Measurements from ENCODE around the gene NDE1.
A peak's percentile ranks its signal among the peaks of the same experiment; 100 is the strongest.

Gene NDE1

GRCh38 chr16:15671530-15672117 is 21.6 kb downstream of the NDE1 start:
- TF ChIP-seq SIN3A (IDR thresholded peaks at IDR 0.05; ENCODE audit: borderline replicate concordance, insufficient read depth, low read length) (no peak), TAF1 (IDR thresholded peaks at IDR 0.05; ENCODE audit: borderline replicate concordance, insufficient read depth, low read length) (no peak), POLR2AphosphoS5 (IDR thresholded peaks at IDR 0.05; ENCODE audit: low read depth, low read length) (no peak), REST (IDR thresholded peaks at IDR 0.05; ENCODE audit: insufficient read depth in 1 of 2, low read depth in 2 of 2, low read length in 2 of 2) (no peak), FOXP2 (optimal IDR thresholded peaks at IDR 0.05; ENCODE audit: borderline replicate concordance, extremely low read depth, extremely low read length, insufficient read depth) (no peak)

GRCh38 chr16:15672514-15673167 is 22.6 kb downstream of the NDE1 start:
- TF ChIP-seq POLR2AphosphoS5 (IDR thresholded peaks at IDR 0.05; ENCODE audit: low read depth, low read length) (peak; percentile 43), FOXP2 (optimal IDR thresholded peaks at IDR 0.05; ENCODE audit: borderline replicate concordance, extremely low read depth, extremely low read length, insufficient read depth) (peak; percentile 87), SIN3A (IDR thresholded peaks at IDR 0.05; ENCODE audit: borderline replicate concordance, insufficient read depth, low read length) (0 out of 2 replicates have a peak, but pooled peaks have one; percentile 16), REST (IDR thresholded peaks at IDR 0.05; ENCODE audit: insufficient read depth in 1 of 2, low read depth in 2 of 2, low read length in 2 of 2) (no peak; a peak in 1 of 4 replicates), TAF1 (IDR thresholded peaks at IDR 0.05; ENCODE audit: borderline replicate concordance, insufficient read depth, low read length) (0 out of 2 replicates have a peak, but pooled peaks have one; percentile 26)

GRCh38 chr16:15674571-15674970 is 24.5 kb downstream of the NDE1 start:
- no peak for TF ChIP-seq REST (IDR thresholded peaks at IDR 0.05; ENCODE audit: insufficient read depth in 1 of 2, low read depth in 2 of 2, low read length in 2 of 2)
- no peak for TF ChIP-seq TAF1 (IDR thresholded peaks at IDR 0.05; ENCODE audit: borderline replicate concordance, insufficient read depth, low read length)
- TF ChIP-seq FOXP2 (optimal IDR thresholded peaks at IDR 0.05; ENCODE audit: borderline replicate concordance, extremely low read depth, extremely low read length, insufficient read depth) = no peak

GRCh38 chr16:15676506-15676905 is 26.5 kb downstream of the NDE1 start:
- TF ChIP-seq FOXP2 (optimal IDR thresholded peaks at IDR 0.05; ENCODE audit: borderline replicate concordance, extremely low read depth, extremely low read length, insufficient read depth) (no peak), POLR2AphosphoS5 (IDR thresholded peaks at IDR 0.05; ENCODE audit: low read depth, low read length) (no peak), REST (IDR thresholded peaks at IDR 0.05; ENCODE audit: insufficient read depth in 1 of 2, low read depth in 2 of 2, low read length in 2 of 2) (no peak), TAF1 (IDR thresholded peaks at IDR 0.05; ENCODE audit: borderline replicate concordance, insufficient read depth, low read length) (no peak), SIN3A (IDR thresholded peaks at IDR 0.05; ENCODE audit: borderline replicate concordance, insufficient read depth, low read length) (no peak)

All from PFSK-1 (cell line).